AG20443 (cell line): ENCODE measurements around the gene SLC9A1.
A peak's percentile ranks its signal among the peaks of the same experiment; 100 is the strongest.
"Not testable (repeated sequence)": the region's sequence is repeated elsewhere in the genome, so short reads cannot be mapped to it uniquely, and the experiment has no call there.

Source experiments
- DNase-seq: peaks from one replicate; pipeline ENCODE4 v3.0.0; 2012; ENCODE audit warnings: low spot score, mixed read lengths

Gene SLC9A1

DNA sequence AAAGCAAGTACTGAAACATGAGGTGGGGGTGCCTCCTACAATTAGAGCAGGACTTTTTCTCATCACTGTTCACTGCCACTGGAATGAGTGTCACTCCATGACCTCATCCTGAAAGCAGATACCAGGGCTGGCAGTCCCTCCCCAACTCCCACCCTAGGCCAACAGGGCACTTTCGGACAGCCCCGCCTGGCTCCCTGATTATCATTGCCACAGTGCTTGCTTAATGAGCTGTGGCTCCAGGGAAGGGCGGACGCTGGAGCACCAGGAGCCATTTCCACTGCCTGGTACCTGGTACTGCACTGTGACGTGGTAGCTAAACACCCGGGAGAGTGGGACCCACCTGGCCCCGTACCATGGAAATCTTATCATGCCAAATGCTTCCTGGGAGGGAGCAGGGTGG is 22.3 kb downstream of the SLC9A1 start:
- no peak for DNase-seq

DNA sequence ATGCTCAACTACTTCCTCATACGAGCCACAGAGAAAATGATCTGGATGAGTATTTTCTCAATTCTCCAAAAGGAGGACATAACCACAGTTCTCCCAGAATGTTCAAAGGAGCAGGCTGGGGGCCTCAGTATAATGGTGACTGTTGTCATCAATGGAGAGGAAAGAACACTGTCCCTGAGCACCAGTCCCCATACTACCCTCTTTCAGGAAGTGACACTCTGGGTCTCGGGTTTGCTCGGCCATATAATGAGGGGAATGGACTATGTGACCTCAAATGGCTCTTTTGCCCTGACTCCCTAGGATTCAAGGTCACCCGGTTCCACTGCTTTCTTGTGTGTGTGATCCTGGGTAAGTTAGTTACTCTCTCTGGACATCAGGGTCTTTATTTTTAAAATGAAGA is 22.8 kb downstream of the SLC9A1 start:
- DNase-seq: no peak

DNA sequence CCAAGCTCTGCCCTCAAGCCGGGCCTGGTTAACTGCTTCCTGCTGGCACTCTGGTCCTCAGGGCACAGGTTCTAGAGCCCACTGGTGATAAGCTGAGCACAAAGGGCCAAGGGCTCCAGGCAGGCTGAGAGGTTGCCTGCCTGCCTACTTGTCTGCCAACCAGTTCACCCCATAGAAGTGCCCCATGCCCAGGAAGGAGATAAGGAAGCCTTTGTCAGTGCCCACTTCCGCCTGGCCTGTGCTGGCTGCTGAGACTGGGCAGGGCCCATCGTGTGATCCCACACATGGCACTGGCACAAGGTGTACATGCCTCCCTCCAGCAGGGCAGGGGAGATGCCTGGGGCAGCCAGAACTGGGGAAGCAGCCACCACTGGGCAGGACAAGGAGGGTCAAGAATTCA is 24.1 kb downstream of the SLC9A1 start:
- no peak for DNase-seq

DNA sequence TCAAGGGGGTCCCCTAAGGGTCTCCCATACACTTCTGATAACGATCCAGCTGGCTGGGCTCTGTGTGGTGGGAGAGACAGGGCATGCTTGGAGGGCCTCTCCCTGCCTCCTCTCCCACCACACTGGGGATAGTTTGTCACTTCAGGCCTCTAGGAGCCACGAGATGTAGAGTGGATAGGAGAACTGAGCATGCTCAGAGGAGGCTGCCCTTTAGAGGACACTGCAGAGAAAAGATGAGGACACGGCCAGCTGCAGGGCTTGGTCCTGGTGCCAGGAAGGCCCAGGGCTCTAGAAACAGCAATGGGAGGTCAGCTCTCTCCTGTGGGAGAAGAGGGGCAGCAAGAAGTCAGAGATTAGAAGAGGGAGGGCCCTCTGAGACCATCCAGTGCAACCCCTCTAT is 25.7 kb downstream of the SLC9A1 start:
- no peak for DNase-seq

DNA sequence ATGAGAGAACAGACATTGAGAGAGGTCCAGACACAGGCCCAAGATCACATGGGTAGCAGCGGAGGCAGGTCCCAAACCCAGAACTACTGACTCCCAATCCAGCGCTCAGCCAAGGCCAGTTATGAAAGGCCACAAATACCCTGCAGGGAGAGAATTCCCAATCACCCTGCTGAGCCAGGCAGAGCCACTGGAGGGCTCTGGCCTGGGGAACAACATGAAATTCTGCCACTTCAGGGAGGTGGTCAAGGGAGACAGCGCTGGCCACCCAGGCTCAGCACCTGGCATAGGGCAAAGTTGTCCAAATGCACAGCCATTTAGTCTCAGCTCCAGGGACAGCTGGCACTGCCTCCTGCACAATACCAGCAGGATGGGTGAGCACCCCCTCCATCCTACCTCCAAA is 27.5 kb downstream of the SLC9A1 start:
- no peak for DNase-seq

DNA sequence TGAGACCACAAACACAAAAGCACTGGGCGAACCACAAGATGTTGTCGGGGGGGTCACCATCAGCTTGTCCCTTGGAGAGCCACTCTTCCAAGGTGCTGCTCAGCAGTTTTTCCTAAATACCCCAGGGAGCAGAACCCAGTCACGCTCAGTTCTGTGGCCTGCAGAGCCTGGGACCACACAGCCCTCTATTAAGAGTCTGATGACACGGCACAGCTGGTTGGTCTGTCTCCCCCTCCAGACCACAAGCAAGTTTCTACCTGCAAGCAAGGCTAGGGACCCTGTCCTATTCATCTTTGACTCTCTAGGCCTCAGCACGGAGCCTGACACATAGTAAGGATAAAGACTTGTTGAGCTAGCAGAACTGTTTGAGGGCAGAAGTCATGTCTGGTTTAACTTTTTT is 28.5 kb downstream of the SLC9A1 start:
- no peak for DNase-seq

DNA sequence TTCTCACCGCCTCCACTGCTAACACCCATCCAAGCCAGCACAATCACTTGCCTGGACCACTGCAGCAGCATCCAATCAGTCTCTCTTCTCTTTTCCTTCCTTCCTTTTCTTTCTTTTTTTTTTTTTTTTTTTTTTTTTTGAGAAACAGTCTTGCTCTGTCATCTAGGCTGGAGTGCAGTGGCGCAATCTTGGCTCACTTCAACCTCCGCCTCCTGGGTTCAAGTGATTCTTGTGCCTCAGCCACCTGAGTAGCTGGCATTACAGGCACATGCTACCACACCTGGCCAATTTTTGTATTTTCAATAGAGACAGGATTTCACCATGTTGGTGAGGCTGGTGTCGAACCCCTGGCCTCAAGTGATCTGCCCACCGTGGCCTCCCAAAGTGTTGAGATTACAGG is 29.8 kb downstream of the SLC9A1 start:
- not testable (repeated sequence) for DNase-seq

DNA sequence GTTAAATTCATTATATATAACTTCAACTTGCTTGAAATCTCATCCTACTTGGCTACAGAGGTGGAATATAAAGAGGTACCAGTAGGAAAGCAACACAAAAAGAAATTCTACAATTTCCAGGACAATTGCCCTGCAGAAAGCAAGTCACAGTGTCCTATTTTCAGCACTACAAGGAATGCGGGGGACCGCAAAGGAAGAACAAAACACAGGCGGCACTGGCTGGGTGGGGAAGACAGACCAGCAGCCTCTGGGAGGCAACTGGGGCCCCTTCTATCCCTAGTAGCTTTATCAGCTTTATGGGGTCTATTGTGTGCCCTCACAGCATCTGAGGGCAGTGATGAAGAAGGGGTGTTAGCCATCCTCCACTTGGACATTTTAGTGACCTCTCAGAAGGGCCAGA is 30.5 kb downstream of the SLC9A1 start:
- no peak for DNase-seq

DNA sequence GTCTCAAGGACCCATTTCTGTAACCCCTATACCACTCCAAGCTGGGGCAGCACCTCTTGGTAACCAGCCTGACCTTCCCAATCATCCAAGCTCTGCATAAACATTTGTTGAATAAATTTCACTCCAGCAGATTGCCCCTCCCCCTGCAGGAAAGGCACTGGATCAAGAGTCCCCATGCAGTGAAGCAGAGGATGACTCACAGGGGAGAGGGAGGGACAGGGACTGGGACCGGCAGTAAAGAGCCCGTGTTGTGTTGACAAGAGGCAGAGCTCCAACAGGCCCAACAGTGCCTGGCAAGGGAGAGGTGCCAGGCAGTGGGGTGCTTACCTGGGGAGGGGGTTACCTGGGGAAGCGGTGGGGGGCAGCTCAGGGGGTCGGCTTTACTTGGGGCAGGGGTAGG is 32.3 kb downstream of the SLC9A1 start:
- peak; percentile 84 for DNase-seq

DNA sequence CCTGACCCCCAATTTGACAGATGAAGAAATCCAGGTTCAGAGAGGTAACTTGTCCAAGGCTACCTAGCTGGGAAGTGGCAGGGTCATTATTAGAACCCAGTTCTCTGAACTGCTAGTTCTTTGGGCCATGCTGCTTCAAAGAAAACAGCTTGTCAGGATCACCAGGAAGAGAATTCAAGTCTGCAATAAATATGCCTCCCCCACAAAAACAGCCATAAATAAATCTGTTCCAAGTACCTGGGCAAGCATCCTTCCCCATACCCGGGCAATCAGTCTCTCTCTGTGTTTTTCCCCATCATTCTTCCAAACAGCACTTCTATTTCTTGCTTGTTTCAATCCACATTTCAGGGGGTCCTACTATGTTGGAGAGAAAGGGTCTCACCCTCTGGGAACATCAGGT is 34.1 kb downstream of the SLC9A1 start:
- no peak for DNase-seq

DNA sequence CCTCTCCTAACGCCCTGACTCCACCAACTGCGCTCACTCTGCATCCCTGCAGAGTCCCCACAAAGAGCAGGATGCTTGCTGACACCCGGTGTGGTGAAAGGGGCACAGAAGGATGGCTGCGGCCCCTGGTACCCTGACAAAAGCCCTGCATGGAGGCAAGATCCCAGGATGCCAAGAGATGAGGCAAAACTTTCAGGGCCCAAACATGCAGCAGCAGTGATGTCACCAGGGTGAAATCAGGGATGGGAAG is 36.6 kb downstream of the SLC9A1 start:
- no peak for DNase-seq

DNA sequence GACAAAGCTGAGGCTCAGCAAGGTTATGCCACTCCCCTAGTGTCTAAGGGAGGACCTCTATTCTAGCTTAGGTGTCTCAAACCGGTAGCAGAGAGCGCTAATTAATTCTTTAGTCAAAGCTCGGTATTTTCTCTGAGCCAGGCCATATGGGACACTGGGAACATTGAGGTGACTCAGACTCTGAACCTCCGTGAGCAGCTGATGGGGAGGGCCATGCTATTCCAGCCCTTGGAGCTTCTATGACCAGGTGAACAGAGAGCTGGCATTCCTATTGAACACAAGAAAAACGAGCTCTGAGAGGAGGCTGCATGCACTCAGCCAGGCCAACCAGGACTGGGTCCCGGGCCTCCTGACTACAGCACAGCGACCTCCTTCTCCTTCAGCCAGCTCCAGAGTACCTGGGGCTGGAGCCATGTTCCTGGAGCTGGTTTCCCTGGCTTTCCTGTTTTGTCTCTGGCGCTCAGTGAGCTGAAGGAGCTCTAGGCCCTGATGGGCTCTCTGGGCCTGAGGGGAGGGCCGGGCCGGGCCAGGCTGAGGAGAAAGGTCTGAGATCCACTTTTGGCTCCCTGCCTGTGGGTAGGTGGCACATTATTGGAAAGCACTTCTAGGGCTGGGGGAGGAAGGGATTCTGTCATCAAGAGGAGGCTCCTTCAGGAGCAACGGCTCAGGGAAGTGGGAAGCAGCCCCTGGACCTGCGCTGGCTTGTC is 37.0 kb downstream of the SLC9A1 start:
- DNase-seq: no peak

DNA sequence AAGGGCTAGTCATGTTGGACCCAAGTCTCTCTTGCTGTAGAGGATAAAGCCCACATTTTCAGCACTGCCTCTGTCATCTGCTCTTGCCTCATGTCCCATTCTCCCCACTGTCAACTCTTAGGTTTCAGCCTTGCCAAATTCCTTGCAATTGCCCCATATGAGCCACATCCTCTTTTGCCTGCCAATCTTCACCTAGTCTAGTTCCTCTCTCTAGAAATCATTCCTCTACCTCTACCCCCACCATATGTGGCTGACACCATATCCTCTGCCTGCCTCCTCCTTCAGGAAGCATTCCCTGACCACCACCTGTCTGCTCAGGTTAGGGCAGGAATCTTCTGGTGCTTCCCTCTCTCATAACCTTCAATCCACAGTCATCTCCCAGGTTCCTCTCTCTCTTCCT is 38.2 kb downstream of the SLC9A1 start:
- peak; percentile 45 for DNase-seq

DNA sequence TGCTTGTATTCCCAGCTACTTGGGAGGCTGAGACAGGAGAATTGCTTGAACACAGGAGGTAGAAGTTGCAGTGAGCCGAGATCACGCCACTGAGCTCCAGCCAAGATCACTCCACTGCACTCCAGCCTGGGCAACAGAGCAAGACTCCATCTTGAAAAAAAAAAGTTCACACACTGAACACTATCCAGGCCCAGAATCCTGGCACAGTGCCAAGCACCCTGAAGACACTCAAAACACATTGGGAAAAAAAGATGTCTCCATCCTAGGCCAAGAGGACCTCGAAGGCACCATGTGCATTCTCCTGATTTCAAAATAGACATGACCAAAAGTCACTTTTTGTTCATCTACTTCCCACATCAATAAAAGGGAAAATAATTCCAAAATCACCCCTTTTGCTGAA is 38.7 kb downstream of the SLC9A1 start:
- DNase-seq: no peak

DNA sequence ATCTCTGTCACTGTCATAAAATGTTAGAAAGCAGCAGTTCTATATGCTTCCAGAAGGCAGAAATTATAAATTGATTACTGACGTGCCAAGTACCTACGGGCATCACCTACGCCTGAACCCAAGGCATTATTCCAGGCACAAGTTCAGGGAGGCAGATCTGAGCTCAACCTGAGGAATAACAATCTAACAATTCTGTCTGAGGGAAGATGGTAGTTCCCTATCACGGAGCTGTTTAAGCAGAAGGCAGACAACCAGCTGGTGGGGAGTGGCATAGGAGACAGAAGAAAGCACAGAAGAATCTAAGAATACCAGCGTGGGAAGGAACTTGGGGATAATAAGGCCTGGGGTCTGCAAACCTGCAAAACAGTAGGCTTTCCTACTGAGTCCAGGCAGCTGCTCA is 40.4 kb downstream of the SLC9A1 start:
- DNase-seq: no peak

DNA sequence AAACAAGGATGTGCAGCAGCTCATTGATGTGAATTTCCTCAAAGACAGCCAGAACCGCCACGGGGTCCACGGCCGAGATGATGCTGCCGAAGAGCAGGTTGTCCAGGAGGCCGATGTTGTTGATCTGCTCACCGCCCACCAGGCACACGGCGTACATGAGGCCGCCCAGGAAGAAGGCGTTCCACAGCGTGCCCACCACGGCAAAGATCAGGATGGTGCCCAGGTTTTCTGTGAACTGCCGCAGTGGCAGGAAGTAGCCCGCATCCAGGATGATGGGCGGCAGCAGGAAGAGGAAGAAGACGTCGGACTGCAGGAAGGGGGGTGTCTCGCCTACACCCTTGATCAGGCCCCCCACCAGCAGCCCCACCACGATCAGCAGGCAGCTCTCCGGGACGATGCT is 41.1 kb downstream of the SLC9A1 start:
- no peak for DNase-seq

DNA sequence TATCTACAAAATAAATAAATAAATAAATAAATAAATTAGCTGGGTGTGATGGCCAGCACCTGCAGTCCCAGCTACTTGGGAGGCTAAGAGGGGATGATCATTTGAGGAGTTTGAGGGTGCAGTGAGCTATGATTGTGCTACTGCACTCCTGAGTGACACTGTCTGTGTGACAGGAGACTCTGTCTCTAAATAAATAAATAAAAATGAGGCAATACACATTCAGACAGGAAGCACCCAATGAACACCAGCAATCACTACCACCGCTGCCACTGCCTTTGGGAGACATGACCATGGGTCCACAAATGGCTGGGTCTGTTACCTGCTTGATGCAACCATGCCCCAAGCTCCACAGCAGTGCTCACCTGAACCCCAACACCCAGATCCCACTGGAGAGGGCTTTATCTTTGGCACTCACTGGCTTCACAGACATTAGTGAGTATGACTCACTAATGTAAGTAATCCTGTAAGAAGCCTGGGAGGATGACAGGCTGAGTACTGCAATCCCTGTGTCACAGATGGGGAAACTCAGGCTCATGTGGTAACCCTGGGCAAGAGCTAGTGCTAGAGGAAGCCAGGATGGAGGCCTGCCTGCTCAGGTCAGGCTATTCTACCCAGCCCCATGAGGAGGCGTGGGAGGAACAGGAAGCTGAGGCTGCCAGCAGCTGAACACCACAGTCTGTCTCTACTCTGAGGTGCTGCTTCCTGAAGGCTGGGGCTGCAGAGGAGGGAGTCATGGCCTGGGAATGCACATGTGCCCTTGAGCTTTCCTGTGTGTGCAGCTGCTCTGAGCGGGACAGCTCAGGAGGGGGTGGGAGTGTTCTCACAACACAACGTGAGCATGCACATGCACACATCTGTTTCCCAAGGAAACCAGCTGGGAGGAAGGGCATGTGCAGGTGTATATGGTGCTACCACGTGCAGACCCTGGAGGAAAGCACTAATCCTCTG is 43.0 kb downstream of the SLC9A1 start:
- peak; percentile 96 for DNase-seq

DNA sequence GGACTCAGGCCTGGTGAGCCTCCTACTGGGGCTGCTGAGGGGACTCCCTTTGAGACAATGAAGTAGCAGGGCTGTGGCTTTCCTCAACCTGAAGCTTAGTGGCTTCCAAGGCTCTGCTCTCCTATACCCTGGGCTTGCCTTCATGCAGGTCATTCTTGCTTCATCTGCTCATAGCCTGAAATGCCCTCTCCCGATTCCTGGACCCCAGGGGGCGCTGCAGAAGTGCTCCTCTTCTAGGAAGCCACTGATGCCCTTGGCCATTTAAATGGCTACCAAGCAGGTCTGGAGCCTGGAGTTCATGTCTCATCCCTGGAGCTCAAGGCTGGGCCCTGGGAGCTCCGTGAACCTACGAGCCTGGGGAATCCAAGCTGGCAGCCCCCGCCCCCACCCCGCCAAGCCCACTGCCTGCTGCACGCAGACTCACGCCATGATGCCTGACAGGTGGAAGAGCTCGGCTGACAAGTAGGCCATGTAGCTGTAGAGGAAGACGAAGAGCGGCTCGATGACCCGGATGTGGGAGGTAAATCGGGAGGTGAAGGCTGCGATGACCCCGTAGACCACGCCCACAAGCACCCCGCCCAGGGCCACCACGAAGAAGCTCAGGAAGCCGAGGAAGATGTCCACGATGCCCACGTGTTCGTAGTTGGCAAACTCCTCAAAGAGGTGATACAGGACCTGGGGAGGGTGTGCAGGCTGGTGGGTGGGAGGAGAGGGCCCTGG is 45.7 kb downstream of the SLC9A1 start:
- no peak for DNase-seq

DNA sequence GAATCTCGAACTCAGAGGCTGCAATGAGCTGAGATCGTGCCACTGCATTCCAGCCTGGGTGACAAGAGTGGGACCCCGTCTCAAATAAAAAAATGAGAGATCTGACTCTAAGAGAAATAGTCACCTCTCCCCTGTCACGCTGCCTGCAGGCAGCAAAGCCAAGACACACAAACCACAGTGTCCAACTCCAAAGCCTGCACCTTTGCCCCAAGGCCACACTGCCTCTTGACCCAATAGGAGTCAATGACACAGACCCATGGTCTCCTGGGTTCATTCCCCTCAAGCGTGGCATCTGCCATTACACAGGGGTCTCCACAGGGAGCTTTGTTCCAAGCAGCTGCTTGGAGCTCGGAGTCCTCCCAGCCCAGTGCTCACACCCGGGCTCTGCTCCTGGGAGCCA is 46.3 kb downstream of the SLC9A1 start:
- DNase-seq: no peak

DNA sequence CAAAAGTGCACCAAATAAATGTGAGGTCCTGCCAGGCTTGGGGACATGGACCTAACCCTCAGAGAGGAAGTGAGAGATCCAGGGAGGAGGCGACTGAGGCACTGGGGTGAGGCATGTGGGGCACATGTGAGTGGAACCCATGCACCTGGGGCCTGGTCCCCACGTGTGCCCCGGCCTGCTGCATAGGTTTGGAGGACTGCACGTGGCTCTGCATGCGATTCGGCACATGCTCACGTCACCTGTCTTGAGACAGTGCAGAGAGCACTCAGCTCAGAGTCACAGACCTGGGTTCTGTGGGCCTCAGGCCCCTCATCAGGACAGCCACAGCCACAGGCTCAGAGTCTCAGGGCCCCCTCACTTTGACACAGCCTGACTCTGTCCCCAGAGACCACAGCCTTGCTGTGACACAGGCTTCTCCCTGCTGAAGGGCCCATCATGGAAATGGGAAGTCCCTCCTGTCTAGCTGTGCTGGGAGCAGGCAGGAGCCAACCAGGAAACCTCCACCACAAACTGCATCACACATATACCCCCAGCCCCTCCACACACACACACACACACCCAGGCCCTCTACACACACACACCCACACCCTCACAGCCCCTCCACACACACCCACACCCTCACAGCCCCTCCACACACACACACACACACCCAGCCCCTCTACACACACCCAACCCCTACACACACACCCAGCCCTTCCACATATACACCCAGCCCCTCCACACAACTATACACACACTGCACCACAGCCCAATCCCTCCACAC is 48.2 kb downstream of the SLC9A1 start:
- no peak for DNase-seq

DNA sequence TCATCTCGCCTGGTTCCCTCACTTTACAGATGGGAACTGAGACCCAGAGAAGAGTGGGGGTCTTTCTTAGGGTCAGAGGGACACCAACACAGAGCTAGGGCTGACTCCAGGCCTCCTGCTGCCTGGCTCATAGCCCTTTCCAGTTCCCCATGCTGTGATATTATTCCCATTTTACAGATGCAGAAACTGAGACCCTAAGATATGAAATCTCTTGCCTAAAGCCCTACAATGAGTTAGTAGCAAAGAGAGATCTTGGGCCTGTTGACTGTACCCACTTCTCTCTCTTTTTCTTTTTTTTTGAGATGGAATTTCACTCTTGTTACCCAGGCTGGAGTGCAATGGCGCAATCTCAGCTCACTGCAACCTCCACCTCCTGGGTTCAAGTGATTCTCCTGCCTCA is 49.9 kb downstream of the SLC9A1 start:
- DNase-seq: no peak

DNA sequence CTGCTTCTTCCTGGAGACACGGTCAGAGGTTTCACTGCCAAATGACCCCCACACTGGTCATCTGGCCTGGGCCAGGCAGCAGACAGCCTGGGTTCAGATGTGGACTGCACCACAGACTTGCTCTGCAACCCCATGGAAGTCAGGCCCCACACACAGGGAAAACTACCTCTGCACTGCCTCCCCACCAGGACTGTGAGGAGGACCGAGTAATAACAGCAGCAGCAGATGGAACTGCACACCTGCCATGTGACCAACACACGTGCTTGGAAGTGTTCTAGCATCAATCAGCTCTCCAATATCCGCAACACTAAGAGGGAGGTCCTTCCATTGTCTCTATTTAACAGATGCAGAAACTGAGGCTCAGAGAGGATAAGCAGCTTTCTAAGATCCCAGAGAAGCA is 51.4 kb downstream of the SLC9A1 start:
- DNase-seq: no peak
